Measurements from ENCODE around the gene ATCAY.
"Not testable (repeated sequence)": the region's sequence is repeated elsewhere in the genome, so short reads cannot be mapped to it uniquely, and the experiment has no call there.

The ATCAY gene

DNA sequence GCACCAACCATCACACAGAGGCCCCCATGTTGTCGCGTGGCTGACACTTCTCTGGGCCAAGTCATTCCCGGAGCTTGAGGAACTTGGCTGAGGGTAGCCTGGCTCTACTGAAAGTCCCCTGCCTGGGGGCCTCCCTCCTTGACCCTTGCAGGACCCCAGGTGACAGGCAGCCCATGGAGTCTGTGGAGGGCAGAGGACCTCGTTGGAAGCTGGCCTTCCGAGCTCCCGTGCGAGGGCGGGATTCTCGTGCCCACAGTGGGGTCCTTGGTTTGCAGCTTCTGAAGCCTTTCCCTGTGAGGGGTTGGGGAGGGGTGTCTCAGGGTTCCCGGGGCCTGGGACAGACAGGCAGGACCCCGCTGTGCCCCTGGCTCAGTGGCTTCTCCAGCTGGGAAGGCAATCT, 68.8 kb downstream of the ATCAY start:
- no peak for DNase-seq (ENCODE audit: low spot score)

DNA sequence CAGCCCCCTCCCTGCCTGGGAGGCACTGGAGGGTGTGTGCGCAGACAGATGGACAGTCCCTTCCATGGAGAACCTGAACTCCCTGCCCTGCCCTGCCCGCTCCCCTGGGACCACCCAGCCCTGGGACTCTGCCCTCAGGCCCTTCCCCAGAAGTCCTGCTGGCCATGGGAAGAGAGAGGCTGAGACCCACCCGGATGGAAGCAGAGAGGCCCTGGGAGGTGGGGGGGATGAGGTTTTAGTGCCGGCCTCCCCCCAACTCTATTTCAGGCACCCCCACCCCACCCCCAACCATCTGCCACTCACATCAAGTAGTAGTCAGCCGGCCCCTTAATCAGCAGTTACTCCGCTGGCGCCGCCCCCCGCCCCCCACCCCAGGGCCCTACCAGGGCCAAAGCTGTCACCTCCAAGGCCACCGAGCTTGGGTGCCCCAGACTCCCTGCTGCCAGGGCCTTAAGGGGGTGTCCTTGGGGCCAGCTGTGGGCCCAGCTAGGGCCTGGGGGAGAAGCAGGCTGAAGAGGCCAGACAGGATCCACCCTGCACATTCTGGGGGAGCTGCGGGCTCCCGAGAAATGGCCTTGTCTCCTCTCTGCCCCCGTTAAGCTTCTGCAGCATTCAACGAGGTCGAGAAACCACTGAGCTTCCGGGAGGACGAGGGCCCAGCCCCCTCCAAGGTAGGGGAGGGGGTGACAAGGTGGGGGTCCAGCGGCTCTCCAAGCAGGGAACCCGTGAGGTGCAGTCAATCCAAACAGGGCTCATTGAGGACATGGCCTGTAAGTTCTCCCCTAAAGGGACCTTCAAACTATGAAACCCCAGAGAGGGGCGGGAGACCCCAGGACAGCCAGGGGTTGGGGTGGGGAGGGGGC, 69.7 kb downstream of the ATCAY start:
- no peak for DNase-seq (ENCODE audit: low spot score)

DNA sequence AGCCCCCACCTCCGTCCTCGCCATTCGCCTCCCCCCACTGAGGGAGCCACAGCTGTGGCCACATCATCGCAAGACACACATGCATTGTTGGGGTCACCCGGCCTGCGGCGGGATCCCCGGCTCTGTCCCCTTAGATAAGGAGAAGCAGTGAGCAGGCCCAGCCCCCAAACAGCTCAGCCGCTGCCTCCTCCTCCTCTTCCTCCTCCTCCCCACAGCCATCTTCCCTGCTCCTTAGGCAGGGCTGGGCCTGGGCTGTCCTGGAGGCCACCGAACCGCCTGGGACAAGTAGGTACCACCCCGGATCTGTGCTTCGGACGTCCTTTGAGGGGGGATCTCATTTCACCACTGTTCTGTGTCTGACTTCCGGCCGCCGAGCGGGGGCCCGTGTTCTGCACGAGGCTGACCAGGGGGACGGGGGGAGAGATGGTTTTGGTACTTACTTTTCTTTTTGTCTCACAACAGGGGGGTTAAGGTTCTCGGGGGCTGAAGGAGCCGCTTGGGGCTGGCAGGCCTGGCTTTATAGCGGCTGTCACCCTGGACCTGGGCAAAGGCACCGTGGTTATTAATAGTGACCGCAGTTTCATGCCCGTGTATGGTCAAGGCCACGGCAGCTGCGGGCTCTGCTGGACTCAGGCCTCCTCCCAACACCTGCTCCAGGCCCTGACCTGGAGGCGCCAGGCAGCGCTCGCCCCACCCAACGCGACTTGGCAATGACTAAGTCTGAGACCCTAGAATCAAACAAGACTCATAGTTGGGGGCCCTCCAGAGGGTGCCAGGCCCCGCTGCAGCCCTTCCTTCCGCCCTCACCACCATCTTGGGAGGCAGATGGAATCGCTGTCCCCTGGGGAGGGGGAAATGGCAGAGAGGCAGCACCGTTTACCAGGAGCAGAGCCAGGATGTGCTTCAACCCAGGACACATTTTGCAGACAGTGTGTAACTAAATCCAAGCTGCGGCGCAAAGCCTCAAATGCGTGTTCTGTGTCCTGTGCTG, 70.7 kb downstream of the ATCAY start:
- DNase-seq (ENCODE audit: low spot score), result no peak

DNA sequence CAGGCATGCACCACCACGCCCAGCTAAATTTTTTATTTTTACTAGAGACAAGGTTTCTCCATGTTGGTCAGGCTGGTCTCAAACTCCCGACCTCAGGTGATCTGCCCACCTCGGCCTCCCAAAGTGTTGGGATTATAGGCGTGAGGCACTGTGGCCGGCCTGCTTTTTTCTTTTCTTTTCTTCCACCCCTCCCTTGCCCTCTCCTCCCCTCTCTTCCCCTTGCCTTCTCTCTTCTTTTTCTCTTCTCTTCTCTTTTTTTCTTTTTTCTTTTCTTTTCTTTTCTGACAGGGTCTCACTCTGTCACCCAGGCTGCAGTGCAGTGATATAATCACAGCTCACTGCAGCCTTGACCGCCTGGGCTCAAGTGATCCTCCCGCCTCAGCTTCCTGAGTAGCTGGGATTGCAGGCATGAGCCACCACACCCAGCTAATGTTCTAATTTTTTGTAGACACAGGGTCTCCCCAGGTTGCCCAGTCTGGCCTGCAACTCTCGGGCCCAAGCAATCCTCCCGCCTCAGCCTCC, 72.3 kb downstream of the ATCAY start:
- not testable (repeated sequence) for DNase-seq (ENCODE audit: low spot score)

DNA sequence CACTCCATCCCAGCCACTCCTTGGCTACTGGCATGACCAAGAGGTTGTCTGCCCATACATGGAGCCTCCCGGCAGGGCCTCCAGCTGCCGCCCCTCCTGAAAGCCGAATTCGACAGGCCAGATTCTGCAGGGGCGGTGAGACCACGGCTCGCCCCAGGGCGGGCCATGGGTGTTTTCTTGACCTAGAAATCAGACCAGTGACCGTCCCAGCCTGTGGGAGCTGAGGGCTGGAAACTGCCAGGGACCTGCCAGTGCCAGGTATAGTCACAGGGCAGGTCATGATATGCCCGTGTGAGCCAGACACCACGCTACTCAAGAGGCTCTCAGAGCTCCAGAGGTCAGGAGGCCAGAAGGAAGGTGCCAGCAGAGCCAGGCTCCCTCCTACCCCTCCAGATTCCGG, 73.6 kb downstream of the ATCAY start:
- no peak for DNase-seq (ENCODE audit: low spot score)

DNA sequence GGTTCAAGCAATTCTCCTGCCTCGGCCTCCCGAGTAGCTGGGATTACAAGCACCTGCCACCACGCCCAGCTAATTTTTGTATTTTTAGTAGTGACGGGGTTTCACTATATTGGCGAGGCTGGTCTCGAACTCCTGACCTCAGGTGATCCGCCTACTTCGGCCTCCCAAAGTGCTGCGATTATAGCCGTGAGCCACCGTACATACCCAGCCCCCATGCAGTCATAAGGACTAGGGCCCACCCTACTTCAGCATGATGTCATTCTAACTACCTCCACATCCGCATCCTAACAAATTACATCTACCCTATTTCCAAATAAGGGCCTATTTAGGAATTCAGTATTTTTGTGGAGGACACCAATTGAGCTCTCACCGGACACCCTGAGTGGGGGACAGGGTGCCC, 74.8 kb downstream of the ATCAY start:
- not testable (repeated sequence) for DNase-seq (ENCODE audit: low spot score)

DNA sequence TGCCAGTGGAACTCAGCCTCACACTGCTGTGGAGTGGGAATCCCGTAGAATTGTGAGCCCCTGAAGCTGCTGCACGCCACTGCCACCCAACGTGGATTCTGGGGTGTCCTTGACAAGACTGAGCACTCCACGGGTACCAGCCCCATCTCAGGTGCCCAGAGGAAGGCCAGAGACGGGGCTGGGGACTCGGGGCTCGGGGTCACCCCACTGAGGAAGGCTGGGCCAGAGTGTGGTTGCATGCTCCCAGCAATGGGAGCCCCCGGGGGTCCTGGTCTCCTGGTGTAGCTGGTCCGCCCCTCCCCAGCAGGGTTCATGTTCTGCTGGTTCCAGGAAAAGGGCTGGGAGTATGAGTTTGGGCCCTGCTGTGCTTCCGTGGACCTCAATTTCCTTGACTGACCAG, 75.2 kb downstream of the ATCAY start:
- DNase-seq (ENCODE audit: low spot score), result no peak

DNA sequence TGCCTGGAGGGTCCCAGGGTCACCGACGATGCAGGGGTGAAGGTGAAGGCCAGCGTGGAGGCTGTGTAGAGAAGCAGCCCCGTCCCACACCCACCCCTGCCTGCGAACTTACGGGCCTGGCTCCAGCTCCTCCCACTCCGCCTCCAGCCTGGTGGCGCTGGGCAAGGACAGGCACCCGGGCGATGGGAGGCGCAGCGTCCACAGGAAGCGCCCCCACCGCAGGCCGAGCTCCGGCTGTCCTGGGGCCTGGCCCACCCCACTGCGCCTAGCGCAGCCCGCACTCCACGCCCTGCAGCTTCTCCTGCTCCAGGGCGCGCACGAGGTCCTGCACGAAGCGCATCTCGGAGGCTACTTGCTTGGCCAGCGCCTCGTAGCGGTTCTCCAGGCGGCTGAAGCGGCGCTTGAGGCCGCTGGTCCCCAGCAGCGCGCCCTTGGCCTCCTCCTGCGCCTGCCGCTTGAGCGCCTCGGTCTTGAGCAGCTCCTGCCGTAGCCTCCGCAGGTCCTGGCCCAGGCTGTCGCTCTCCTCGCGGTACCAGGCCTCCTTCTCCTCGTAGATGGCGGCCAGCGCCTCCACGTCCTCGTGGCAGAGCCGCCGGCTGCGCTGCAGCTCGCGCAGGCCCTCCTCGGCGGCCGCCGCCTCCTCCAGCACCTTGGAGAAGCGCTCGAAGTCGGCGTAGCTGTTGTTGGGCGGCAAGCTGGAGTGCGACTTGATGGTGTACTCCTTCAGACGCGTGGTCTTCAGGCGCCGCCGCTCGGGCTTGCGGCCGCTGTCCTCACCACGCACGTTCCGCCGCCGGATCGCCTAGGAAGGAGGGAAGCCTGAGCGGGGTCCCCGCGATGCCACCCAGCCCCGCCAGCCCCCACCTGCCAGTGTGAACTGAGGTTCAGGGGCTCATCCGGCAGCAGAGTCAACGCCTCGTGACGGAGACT, 78.6 kb downstream of the ATCAY start:
- no peak for DNase-seq (ENCODE audit: low spot score)

DNA sequence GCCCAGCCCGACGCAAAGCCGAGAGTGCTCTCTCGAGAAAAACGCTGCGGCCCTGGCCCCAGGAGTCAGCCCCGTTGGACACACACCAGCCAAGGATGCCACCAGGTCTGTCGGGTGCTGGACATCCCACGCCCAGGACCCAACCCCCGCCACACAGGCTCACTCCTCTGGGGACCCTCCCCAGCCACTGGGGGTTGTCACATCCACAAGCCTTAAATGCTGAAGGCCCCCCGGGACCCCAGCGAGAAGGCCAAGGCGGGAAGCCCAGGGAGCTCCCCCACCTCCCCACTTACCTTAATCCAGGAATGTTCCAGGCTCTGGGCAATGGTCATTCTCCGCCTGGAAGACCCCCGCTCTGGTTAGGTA, 79.3 kb downstream of the ATCAY start:
- no peak for DNase-seq (ENCODE audit: low spot score)

DNA sequence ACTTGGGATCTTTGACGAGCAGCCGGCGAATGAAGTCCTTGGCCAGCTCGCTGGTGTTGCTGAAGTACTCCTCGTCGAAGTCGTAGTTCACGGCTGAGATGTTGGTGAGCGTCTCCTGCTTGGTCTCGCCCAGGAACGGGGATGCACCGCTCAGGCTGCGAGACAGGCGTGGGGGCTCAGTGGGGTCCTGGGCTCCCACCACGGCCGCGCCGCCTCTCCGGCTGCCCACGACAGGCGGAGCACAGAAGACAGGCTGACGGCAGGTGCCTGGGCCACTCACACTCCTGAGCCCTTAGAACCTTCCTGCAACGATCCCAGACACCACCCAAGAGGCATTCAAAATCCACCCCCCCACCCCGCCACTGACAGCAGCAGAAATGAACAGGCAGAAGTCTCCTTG, 80.5 kb downstream of the ATCAY start:
- DNase-seq (ENCODE audit: low spot score), result no peak

DNA sequence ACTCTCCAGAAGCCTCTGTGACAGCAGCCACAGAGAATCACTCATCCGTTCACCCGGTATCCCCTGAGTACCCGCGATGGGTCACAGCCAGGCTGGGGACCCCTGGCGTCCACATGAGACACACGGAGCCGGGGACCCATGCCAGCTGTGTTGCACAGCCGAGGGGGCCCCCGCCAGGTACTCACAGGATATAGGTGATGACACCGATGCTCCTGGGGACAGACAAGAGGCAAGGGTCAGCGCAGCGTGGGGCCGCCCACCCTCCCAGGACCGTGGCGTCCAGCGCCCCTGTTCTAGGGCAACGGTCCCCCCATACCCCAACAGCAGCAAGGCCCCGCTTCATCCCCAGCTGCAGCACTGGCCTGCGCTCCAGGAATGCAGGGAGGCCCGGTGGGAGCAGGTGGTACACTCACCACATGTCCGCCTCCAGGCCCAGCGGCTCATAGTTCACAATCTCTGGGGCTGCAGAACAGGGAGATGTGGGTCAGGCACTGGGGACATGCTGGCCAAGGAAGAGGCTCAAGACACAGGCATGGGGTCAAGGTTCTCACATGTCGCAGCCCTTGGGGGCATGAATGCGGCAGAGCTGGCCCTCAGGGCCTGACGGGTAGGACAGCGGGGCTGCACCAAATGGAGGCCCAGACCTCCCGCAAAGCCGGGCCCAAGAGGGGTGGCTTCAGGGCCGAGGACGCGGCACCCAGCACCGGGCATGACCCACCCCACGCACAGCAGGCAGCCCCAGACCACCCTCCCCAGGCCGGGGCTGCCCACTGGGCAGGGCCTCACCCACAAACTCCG, 83.2 kb downstream of the ATCAY start:
- DNase-seq (ENCODE audit: low spot score), result no peak

DNA sequence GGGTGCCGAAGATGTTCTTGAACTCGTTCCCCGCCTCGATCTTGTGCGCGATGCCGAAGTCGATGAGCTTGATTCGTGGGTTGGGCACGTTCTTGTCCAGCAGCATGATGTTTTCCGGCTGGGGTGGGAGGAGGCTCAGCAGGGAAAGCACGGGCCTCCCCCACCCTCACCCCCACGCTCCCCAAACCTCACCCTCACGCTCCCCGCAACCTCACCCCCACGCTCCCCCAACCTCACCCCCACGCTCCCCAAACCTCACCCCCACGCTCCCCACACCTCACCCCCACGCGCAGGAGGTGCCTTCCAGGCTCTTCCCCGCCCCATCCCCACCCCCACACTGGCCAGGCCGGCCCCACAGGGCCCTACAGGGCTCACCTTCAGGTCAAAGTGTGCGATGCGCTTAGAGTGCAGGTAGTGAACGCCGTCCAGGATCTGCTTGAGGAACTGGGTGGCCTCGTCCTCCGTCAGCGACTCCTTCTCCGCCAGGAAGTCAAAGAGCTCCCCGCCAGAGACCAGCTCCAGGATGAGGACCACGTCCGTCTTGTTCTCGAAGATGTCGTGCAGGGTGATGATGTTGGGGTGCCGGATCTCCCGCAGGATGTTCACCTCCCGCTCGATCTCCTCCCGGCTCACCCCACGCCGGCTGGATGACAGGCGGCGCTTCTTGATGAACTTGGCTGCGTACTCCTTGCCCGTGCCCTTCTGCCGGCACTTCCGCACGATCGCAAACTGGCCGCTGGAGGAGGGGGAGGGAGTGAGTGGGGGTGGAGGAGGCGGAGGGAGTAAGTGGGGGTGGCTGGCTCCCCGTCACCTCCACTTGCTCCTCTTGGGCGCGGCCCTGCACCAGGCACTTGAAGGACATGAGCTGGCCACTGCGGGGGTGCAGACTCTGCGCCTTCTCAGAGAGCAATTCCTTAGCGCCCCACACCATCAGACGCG, 84.0 kb downstream of the ATCAY start:
- DNase-seq (ENCODE audit: low spot score), result no peak

DNA sequence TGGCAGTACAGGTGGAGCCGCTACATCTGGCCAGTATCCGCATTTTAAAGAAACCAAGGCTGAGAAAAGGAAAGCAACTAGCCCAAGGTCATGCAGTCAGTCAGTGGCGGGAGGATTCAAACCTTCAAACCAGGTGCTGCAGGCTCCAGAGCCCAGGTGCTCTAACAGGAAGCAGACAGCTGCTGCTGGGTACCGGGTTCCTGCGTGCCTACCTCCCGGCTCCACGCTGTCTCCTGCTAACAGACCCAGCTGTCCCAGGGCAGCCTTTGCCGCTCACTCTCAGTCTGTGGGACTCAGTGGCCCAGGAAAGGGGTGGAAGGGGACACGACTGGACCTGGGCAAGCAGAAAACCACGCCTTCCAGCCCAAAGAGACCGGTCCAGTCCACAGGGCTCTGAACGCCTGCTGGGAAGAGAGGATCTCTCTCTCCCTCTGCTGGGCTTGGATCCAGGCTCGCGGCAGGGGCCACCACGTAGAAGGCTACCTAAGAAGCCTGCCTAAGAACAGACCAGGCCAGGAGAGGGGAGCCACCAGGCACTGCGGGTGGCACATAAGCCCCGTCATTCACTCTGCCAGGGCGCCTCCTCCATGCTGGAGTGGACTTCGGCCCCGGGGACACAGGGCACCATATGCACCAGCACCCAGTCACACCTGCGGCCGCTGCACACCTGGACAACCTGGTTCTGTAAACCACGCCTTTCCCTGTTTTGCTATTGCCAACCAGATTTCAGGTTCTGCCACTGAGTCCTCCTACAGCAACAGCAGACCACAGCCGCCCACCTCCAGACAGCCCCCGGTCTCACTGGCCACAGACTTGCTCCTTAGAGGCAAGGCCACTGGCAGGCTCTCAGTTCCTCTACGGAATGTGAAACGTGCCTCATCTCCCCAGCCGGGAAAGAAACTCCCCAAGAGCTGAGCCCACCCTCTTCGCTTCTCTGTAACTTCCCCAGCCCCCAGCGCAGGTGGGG, 85.8 kb downstream of the ATCAY start:
- no peak for DNase-seq (ENCODE audit: low spot score)

DNA sequence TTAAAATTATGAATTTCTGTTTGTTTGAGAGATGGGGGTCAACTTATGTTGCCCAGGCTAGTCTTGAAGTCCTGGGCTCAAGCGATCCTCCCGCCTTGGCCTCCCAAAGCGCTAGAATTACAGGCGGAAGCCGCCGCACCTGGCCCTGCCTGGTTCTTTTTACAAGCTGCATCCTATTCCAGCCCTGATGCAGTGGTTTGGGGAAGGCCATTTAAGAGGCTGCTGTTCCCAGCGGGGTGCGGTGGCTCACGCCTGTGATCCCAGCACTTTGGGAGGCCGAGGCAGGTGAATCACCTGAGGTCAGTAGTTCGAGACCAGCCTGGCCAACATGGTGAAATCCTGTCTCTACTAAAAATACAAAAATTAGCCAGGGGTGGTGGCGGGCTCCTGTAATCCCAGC, 87.5 kb downstream of the ATCAY start:
- DNase-seq (ENCODE audit: low spot score), result not testable (repeated sequence)

DNA sequence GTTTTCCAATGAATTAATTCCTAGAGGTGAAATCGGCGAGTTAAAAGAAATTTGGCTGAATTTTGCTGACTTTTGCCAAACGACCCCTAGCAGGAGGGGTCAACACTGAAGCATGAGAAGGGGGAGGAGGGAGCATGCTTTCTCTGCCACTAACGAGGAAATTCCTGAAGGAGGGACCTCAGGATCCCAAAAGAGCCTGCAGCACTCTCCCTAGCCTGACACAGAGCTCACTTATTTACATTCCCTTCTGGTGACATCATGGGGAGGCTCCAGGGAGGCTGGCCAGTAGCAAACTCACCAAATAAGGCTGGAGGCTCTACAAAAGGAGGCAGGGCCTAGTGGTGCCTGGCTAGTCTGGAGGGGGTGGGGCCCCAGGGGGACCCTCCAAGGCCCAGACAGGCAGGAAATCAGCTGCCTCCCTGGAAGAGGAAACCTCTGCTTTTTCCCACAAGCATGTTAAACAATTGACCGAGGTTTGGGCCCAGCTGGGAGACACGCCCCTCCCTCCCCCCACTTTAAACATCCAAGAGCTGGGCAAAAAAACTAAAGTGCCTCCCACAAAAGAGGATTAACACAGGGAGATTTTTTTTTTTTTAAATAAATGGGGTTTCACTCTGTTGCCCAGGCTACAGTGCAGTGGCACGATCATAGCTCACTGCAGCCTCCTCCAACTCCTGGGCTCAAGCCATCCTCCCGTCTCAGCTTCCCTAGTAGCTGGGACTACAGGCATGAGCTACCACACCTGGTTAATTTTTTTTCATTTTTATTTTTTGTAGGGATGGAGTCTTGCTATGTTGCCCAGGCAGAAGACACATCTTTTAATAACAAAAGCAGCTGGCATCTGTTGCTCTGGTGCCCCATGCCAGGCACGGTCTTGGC, 88.3 kb downstream of the ATCAY start:
- peak; percentile 66 for DNase-seq (ENCODE audit: low spot score)

DNA sequence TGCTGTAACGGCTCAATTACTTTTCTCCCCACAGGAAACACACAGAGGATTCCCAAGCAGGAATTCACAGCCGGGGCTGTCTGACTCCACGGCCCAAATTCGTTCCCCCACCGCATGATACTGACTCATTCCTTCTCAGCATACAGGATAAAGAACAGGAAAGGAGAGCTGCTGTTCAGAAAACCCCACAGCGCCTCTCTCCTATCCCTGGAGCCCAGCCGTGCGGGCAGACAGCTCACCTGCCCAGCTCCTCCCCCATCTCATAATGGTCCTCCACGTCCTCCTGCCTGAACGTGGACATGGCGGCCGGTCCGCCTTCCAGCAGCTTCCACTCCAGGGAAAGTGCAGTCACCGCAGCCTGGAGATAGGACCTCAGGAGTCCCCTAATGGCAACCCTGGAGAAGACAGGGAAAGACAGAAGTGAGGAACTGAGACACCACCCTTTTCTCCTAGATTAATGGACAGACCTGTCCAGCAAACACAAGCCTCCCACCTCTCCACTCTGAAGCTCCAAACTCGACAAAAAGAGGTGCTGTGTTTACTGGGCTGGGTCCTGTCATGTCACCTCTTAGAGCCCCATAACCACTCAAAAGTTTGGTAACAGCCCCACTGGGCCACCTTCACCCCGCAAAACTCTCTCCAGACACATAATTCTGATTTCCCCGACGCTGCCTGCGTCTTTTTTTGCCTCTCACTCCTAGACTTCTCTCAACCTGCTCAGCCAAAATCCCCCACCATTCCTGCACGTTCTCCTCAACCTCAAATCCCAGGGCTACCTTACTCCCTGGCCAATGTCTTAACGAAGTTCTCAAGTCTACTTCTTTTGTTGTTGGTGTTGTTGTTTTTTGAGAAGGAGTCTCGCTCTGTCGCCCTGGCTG, 89.2 kb downstream of the ATCAY start:
- DNase-seq (ENCODE audit: low spot score), result no peak

Measured in LoVo (cell line).